Lower leg skin (tissue), 4 donors: ENCODE data around the gene DAP3. TPM values are rescaled to one million over a fixed set of nuclear protein-coding genes. Genes with fewer than 3 reads are reported as not detected.
"Not testable (repeated sequence)": the region's sequence is repeated elsewhere in the genome, so short reads cannot be mapped to it uniquely, and the experiment has no call there.

Experiments used
- DNase-seq, 2 donors: peaks; one replicate each; pipeline ENCODE4 v3.0.0-alpha.2; 2019; ENCODE audit warnings: low spot score in 2 of 2
- H3K4me3 ChIP-seq: fragments of 200-600 bp; sonication (generic); 2 replicates; pipeline ENCODE4 v1.5.1; 2017; ENCODE audit warnings: mild to moderate bottlenecking, low read depth; ENCODE audit not compliant: poor library complexity, severe bottlenecking
- POLR2A ChIP-seq, 2 donors: fragments of 450-650 bp; IDR thresholded peaks; one replicate each; pipeline ENCODE4 v1.6.1; 2016 to 2017; ENCODE audit warnings: antibody characterized with exemption in 2 of 2, mild to moderate bottlenecking in 1 of 2, moderate library complexity in 1 of 2
- WGBS, 2 donors: methylation state at CpG; one replicate each; pipeline ENCODE4 v1.1.5; 2018; 5-methylcytosine and 5-hydroxymethylcytosine counted together
- intact Hi-C: fragments of 100-400 bp; cut with DNase I; formaldehyde crosslinking; loops from one replicate; pipeline ENCODE4 v1.15.0; 2023; ENCODE audit warnings: low total_unique reads
- total RNA-seq, 4 donors: library from RNA; depleted of rRNA; stranded (reverse); fragments of >200 nt; gene quantifications; one replicate each; pipeline ENCODE4 v1.1.0, GENCODE V29; 2016
- TF ChIP-seq, protein P1 (sequence below), 3 donors: fragments of 450-650 bp; IDR thresholded peaks; one replicate each; pipeline ENCODE4 v1.5.1; 2016; ENCODE audit warnings: antibody characterized with exemption in 3 of 3, mild to moderate bottlenecking in 3 of 3, moderate library complexity in 2 of 3

The DAP3 gene
- total RNA-seq, 4 donors from 2014 or later: 88.7 to 163 (median 120) TPM

DNA sequence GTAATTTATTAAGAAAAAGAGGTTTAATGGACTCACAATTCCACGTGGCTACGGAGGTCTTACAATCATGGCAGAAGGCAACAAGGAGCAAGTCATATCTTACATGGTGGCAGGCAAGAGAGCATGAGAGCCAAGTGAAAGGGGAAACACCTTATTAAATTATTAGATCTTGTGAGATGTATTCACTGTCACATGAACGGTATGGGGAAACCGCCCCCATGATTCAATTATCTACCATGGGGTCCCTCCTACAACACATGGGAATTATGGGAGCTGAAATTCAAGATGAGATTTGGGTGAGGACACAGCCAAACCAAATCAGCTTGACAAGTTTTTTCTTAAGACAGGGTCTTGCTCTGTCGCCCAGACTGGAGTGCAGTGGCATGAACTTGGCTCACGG is 14.3 kb downstream of the DAP3 start:
- TF ChIP-seq, protein P1, sequence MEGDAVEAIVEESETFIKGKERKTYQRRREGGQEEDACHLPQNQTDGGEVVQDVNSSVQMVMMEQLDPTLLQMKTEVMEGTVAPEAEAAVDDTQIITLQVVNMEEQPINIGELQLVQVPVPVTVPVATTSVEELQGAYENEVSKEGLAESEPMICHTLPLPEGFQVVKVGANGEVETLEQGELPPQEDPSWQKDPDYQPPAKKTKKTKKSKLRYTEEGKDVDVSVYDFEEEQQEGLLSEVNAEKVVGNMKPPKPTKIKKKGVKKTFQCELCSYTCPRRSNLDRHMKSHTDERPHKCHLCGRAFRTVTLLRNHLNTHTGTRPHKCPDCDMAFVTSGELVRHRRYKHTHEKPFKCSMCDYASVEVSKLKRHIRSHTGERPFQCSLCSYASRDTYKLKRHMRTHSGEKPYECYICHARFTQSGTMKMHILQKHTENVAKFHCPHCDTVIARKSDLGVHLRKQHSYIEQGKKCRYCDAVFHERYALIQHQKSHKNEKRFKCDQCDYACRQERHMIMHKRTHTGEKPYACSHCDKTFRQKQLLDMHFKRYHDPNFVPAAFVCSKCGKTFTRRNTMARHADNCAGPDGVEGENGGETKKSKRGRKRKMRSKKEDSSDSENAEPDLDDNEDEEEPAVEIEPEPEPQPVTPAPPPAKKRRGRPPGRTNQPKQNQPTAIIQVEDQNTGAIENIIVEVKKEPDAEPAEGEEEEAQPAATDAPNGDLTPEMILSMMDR (IDR thresholded peaks at IDR 0.05): no peak
- no peak for TF ChIP-seq POLR2A (IDR thresholded peaks at IDR 0.05)
- no peak overlapping the region for H3K4me3 ChIP-seq
- WGBS, 2 donors: 91 to 94% methylated on average over 6 of the region's 6 CpGs
- DNase-seq: no peak
- intact Hi-C loops: no loop called here

DNA sequence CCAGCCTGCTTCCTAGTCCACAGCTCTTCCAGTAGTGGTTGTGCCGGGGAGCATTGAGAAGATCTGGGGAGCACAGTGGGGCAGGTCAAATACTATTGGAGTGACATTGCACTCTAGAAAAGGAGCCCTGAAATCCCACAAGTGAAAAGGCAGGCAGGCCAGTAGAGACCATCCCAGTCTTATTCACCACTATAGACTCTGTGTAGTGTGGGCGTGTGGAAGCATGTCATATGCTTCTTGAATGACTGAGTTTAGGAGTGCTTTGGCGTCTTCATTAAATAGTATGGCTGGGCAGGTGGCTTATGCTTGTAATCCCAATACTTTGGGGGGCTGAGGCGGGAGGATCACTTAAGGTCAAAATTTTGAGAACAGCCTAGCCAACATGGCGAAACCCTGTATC is 15.5 kb downstream of the DAP3 start:
- WGBS, 2 donors: 85 to 88% methylated on average over 5 of the region's 5 CpGs
- DNase-seq, H3K4me3 ChIP-seq, intact Hi-C loops: not testable (repeated sequence)

DNA sequence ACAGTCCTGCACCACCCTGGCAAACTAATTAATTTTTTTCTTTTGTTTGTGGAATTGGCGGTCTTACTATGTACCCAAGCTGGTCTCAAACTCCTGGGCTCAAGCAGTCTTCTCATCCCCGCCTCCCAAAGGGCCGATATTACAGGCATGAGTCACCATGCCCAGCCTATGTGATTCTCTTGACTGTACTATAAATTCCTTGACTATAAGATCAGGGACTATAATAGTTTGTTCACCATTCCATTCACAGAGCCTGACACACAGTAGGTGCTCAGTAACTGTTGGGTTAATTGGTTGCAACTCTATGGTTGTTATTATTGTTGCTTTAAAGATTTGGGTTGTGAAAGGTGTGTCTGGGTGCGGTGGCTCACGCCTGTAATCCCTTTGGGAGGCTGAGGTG is 17.2 kb downstream of the DAP3 start:
- no peak for DNase-seq
- TF ChIP-seq, protein P1 (IDR thresholded peaks at IDR 0.05): no peak
- TF ChIP-seq POLR2A (IDR thresholded peaks at IDR 0.05): no peak
- intact Hi-C loops: loop anchor here (5.0 kb wide), 1 partner anchor 711 kb away; no protein-coding TSS in a partner anchor
- no peak overlapping the region for H3K4me3 ChIP-seq
- WGBS, 2 donors: 82% methylated on average over 5 of the region's 5 CpGs

DNA sequence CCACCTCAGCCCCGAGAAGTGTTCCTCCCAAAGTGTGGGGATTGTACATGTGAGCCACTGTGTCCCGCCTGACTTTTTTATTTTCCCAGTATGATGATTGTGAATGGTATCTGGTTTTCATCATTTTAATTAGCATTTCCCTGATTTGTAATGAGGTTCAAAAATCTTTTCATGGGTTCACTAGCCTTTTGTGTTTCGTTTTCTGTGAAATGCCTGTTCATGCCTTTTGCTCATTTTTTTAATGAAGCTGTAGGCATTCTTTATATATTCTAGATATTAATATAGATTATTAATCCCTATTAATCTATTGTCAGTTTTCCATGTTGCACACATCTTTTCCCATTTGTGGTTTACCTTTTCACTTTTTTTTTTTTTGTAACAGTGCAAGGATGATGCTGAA is 20.5 kb downstream of the DAP3 start:
- no peak for TF ChIP-seq POLR2A (IDR thresholded peaks at IDR 0.05)
- TF ChIP-seq, protein P1 (IDR thresholded peaks at IDR 0.05): no peak
- DNase-seq: no peak
- no peak overlapping the region for H3K4me3 ChIP-seq
- intact Hi-C loops: loop anchor here (5.0 kb wide), 1 partner anchor 708 kb away; no protein-coding TSS in a partner anchor
- WGBS, 2 donors: 98 to 99% methylated on average over 3 of the region's 3 CpGs

DNA sequence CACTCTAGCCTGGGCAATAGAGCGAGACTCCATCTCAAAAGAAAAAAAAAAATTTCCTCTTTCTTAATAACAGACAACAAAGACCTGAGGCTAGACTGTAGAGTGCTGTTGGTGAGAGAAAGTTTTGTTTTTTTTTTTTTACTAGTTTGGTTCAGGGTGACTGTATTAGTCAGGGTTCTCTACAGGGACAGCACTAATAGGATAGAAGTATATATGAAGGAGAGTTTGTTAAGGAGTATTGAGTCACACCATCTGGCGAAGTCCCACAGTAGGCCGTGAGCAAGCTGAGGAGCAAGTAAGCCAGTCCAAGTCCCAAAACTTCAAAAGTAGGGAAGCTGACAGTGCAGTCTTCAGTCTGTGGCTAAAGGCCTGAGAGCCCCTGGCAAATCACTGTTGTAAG is 22.6 kb downstream of the DAP3 start:
- H3K4me3 ChIP-seq, intact Hi-C loops, DNase-seq: not testable (repeated sequence)
- WGBS, 2 donors: 72 to 84% methylated on average over 3 of the region's 3 CpGs

DNA sequence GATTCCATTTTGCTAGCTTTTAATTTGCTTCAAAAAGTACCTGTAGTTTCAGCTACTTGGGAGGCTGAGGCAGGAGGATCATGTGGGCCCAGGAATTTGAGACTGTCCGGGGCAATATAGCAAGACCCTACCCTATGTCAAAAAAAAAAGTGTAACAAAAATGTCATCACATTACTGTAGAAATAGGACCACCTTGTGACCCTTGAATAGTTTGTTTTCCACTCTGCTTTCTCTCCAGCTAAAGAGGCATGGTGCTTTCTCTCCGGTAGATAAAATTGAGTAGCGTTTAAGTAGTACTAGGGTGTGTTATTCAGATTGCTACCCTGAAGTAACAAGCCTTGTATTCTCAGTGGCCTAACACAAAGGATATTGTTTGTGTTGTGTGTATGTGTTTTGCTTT is 23.7 kb downstream of the DAP3 start:
- H3K4me3 ChIP-seq, intact Hi-C loops, DNase-seq: not testable (repeated sequence)
- 91% methylated on average over 3 of the region's 3 CpGs for WGBS, 2 donors

DNA sequence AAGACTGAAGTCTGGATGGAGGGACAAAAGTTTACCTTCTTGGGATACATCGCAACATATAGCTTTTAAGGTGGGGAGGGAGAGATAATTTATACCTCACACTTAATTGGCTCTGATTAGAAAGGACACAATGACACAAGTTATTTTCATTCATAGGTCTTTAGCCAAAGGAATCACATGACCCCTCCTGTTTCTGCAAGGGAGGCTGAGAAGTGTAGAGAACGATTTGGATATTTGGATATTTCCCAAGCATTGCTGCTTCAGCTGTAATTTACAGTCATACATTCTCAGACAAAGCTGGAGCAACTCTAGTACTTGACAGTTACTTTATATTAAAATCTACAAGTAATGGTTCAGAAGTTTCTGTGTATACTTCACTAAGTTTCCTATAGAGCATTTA is 24.2 kb downstream of the DAP3 start:
- no peak for TF ChIP-seq POLR2A (IDR thresholded peaks at IDR 0.05)
- TF ChIP-seq, protein P1 (IDR thresholded peaks at IDR 0.05): no peak
- no peak for DNase-seq
- H3K4me3 ChIP-seq: no peak overlapping the region
- 55 to 56% methylated on average over 2 of the region's 2 CpGs for WGBS, 2 donors
- intact Hi-C loops: no loop called here

DNA sequence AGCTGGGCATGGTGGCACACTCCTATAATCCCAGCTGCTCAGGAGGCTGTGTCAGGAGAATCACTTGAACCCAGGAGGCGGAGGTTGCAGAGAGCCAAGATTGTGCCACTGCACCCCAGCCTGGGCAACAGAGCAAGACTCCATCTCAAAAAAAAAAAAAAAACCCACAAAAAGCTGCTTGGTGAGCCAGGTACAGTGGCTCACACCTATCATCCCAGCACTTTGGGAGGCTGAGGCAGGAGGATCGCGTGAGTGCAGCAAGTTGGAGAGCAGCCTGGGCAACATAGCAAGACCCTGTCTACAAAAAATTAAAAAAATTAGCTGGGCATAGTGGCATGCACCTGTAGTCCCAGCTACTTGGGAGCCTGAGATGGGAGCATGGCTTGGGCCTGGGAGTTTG is 26.2 kb downstream of the DAP3 start:
- DNase-seq, intact Hi-C loops, H3K4me3 ChIP-seq: not testable (repeated sequence)
- WGBS, 2 donors: 97 to 100% methylated on average over 3 of the region's 3 CpGs
